ENCODE measurements around the gene TMEM72.

DNA sequence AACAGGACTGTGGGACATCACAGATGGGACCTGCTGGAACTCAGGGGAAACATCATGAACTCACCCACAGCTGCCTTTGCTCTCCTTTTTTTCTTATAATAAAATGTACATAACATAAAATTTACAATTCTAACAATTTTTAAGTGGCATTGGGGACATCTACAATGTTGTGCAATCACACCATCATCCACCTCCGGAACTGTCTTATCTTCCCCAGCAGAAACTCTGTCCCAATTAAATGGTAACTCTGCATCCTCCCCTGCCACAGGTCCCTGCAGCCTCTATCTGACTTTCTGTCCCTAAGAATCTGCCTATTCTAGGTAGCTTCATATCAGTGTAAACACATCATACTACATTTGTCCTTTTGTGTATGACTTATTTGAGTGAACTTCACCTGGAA, 19.4 kb upstream of the TMEM72 start:
- TF ChIP-seq, protein P1, sequence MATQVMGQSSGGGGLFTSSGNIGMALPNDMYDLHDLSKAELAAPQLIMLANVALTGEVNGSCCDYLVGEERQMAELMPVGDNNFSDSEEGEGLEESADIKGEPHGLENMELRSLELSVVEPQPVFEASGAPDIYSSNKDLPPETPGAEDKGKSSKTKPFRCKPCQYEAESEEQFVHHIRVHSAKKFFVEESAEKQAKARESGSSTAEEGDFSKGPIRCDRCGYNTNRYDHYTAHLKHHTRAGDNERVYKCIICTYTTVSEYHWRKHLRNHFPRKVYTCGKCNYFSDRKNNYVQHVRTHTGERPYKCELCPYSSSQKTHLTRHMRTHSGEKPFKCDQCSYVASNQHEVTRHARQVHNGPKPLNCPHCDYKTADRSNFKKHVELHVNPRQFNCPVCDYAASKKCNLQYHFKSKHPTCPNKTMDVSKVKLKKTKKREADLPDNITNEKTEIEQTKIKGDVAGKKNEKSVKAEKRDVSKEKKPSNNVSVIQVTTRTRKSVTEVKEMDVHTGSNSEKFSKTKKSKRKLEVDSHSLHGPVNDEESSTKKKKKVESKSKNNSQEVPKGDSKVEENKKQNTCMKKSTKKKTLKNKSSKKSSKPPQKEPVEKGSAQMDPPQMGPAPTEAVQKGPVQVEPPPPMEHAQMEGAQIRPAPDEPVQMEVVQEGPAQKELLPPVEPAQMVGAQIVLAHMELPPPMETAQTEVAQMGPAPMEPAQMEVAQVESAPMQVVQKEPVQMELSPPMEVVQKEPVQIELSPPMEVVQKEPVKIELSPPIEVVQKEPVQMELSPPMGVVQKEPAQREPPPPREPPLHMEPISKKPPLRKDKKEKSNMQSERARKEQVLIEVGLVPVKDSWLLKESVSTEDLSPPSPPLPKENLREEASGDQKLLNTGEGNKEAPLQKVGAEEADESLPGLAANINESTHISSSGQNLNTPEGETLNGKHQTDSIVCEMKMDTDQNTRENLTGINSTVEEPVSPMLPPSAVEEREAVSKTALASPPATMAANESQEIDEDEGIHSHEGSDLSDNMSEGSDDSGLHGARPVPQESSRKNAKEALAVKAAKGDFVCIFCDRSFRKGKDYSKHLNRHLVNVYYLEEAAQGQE (IDR thresholded peaks at IDR 0.05), result no peak
- TF ChIP-seq POLR2AphosphoS2 (conservative IDR thresholded peaks at IDR 0.05; ENCODE audit: low read length), result no peak
- no peak for TF ChIP-seq CHD4 (IDR thresholded peaks at IDR 0.05; ENCODE audit: borderline replicate concordance)
- TF ChIP-seq RFX5 (IDR thresholded peaks at IDR 0.05), result no peak
- TF ChIP-seq RAD21 (conservative IDR thresholded peaks at IDR 0.05 in 1 of 2, IDR thresholded peaks at IDR 0.05 in 1 of 2), result no peak
- TF ChIP-seq, protein P2, sequence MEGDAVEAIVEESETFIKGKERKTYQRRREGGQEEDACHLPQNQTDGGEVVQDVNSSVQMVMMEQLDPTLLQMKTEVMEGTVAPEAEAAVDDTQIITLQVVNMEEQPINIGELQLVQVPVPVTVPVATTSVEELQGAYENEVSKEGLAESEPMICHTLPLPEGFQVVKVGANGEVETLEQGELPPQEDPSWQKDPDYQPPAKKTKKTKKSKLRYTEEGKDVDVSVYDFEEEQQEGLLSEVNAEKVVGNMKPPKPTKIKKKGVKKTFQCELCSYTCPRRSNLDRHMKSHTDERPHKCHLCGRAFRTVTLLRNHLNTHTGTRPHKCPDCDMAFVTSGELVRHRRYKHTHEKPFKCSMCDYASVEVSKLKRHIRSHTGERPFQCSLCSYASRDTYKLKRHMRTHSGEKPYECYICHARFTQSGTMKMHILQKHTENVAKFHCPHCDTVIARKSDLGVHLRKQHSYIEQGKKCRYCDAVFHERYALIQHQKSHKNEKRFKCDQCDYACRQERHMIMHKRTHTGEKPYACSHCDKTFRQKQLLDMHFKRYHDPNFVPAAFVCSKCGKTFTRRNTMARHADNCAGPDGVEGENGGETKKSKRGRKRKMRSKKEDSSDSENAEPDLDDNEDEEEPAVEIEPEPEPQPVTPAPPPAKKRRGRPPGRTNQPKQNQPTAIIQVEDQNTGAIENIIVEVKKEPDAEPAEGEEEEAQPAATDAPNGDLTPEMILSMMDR (IDR thresholded peaks at IDR 0.05), result no peak
- TF ChIP-seq EHMT2 (IDR thresholded peaks at IDR 0.05; ENCODE audit: low read depth), result no peak
- TF ChIP-seq EHF (CRISPR knock-in tag; IDR thresholded peaks at IDR 0.05), result no peak
- no peak for TF ChIP-seq RCOR1 (IDR thresholded peaks at IDR 0.05; ENCODE audit: low read depth, low read length)
- TF ChIP-seq, protein P3, sequence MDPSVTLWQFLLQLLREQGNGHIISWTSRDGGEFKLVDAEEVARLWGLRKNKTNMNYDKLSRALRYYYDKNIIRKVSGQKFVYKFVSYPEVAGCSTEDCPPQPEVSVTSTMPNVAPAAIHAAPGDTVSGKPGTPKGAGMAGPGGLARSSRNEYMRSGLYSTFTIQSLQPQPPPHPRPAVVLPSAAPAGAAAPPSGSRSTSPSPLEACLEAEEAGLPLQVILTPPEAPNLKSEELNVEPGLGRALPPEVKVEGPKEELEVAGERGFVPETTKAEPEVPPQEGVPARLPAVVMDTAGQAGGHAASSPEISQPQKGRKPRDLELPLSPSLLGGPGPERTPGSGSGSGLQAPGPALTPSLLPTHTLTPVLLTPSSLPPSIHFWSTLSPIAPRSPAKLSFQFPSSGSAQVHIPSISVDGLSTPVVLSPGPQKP (IDR thresholded peaks at IDR 0.05; ENCODE audit: low read depth, low read length), result no peak
- TF ChIP-seq SMC3 (IDR thresholded peaks at IDR 0.05), result no peak
